Lung microvascular endothelial cell (primary cell): ENCODE measurements around the gene PTGER4. TPM values are rescaled to one million over a fixed set of nuclear protein-coding genes. Genes with fewer than 3 reads are reported as not detected.

Source experiments
- DNase-seq, 2 donors: peaks; one replicate each; pipeline versions ENCODE4 v3.0.0 to v3.0.0-alpha.2; 2010; ENCODE audit warnings: low read depth in 2 of 2
- total RNA-seq: library from RNA; depleted of rRNA; stranded (reverse); fragments of >200 nt; gene quantifications from 2 replicates; pipeline ENCODE4 v1.2.1, GENCODE V29; 2014

PTGER4 gene
- total RNA-seq, 1 donor from 2014 or later: 5.2 TPM

- no peak for DNase-seq
These were observed 9.9 kb upstream of the PTGER4 start for GRCh38 chr5:40669606-40670390.

- peak in 1 of 2 donors; percentile 49 for DNase-seq
These were observed 7.3 kb upstream of the PTGER4 start for GRCh38 chr5:40672425-40672824.

- no peak for DNase-seq
These were observed 5.0 kb upstream of the PTGER4 start for GRCh38 chr5:40674661-40675235.

- no peak for DNase-seq
These were observed 4.2 kb upstream of the PTGER4 start for GRCh38 chr5:40675396-40676133.

GRCh38 chr5:40676613-40677343 is 2.9 kb upstream of the PTGER4 start:
- peak; percentile 58 to 95 for DNase-seq

GRCh38 chr5:40677456-40677855 is 2.3 kb upstream of the PTGER4 start:
- DNase-seq: peak in 1 of 2 donors; percentile 11

- DNase-seq: peak; percentile 42 to 66
These were observed 1.7 kb upstream of the PTGER4 start for GRCh38 chr5:40678026-40678425.

- DNase-seq: peak; percentile 18 to 24
These were observed 1.1 kb upstream of the PTGER4 start for GRCh38 chr5:40678460-40679147.

GRCh38 chr5:40679148-40679912 is 385 bp upstream of the PTGER4 start:
- DNase-seq: peak; percentile 90 to 95

- DNase-seq: peak; percentile 40 to 65
These were observed 1.1 kb downstream of the PTGER4 start for GRCh38 chr5:40680741-40681362.

GRCh38 chr5:40681363-40682153 is 1.8 kb downstream of the PTGER4 start:
- DNase-seq: peak; percentile 53 to 65

- DNase-seq: peak; percentile 33 to 67
These were observed 2.7 kb downstream of the PTGER4 start for GRCh38 chr5:40682154-40683017.

GRCh38 chr5:40683305-40683704 is 3.6 kb downstream of the PTGER4 start:
- peak; percentile 26 to 29 for DNase-seq

GRCh38 chr5:40685193-40685592 is 5.5 kb downstream of the PTGER4 start:
- no peak for DNase-seq

- peak in 1 of 2 donors; percentile 12 for DNase-seq
These were observed 6.3 kb downstream of the PTGER4 start for GRCh38 chr5:40685976-40686486.

GRCh38 chr5:40687321-40687720 is 7.6 kb downstream of the PTGER4 start:
- DNase-seq: no peak

GRCh38 chr5:40688127-40688761 is 8.5 kb downstream of the PTGER4 start:
- peak; percentile 92 to 94 for DNase-seq
